ENCODE measurements around the gene LIPC. TPM values are rescaled to one million over a fixed set of nuclear protein-coding genes. Genes with fewer than 3 reads are reported as not detected.
A peak's percentile ranks its signal among the peaks of the same experiment; 100 is the strongest.

LIPC gene
- total RNA-seq, 1 donor from 2014 or later: 1.0 TPM

- DNase-seq: no peak
- peaks cover 8% of the 10 kb centered on the region for H3K9me3 ChIP-seq
- H3K4me1 ChIP-seq: no peaks in the 10 kb centered on the region
- no peak overlapping the region for H3K4me3 ChIP-seq
- no peak for ATAC-seq
- no peaks in the 10 kb centered on the region for H3K27me3 ChIP-seq (ENCODE audit: low read depth)
- TF ChIP-seq CTCF (IDR thresholded peaks at IDR 0.05): no peak
- intact Hi-C loops (cut with DNase I): no loop called here
- H3K27ac ChIP-seq: no peak overlapping the region
- no peaks in the 10 kb centered on the region for H3K36me3 ChIP-seq
These were observed 54.3 kb downstream of the LIPC start for GRCh38 chr15:58486062-58486461.

- H3K27ac ChIP-seq: no peak overlapping the region
These were observed 54.8 kb downstream of the LIPC start for GRCh38 chr15:58486564-58486963.

GRCh38 chr15:58487041-58487723 lies 55.4 kb downstream of the LIPC start:
- intact Hi-C loops (cut with DNase I): no loop called here
- DNase-seq (no peak), ATAC-seq (no peak)
- TF ChIP-seq CTCF (IDR thresholded peaks at IDR 0.05): no peak
- no peak overlapping the region for H3K27ac ChIP-seq
- H3K4me1 ChIP-seq: no peaks in the 10 kb centered on the region
- peaks cover 8% of the 10 kb centered on the region for H3K9me3 ChIP-seq
- H3K27me3 ChIP-seq (ENCODE audit: low read depth): no peaks in the 10 kb centered on the region
- H3K36me3 ChIP-seq: no peaks in the 10 kb centered on the region
- no peak overlapping the region for H3K4me3 ChIP-seq

More at GRCh38 chr15:58486564-58486963, 54.8 kb downstream of the LIPC start:
- H3K27me3 ChIP-seq (ENCODE audit: low read depth): no peaks in the 10 kb centered on the region
- H3K9me3 ChIP-seq: peaks cover 8% of the 10 kb centered on the region
- no peak for TF ChIP-seq CTCF (IDR thresholded peaks at IDR 0.05)
- H3K4me1 ChIP-seq: no peaks in the 10 kb centered on the region
- intact Hi-C loops (cut with DNase I): no loop called here
- H3K4me3 ChIP-seq: no peak overlapping the region
- H3K36me3 ChIP-seq: no peaks in the 10 kb centered on the region
- ATAC-seq: no peak
- no peak for DNase-seq

DNA sequence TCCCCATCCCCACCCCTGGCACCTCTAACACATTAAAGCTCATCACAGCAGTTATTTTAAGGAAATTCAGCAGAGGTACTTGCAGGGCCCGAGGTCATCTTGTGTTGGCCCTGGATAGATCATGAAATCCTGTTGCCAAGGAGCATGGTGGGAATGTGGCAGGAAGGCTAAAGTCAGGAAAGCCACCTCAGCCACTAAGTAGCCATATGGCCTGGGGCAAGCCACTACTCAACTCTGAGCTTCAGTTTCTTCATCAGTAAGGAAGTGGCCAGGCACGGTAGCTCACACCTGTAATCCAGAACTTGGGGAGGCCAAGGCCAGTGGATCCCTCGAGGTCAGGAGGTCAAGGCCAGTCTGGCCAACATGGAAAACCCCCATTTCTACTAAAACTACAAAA lies 55.9 kb downstream of the LIPC start:
- TF ChIP-seq CTCF (IDR thresholded peaks at IDR 0.05): no peak
- Histone ChIP-seq H3K36me3 (no peaks in the 10 kb centered on the region), H3K27me3 (ENCODE audit: low read depth) (no peaks in the 10 kb centered on the region), H3K4me1 (no peaks in the 10 kb centered on the region), H3K9me3 (peaks cover 8% of the 10 kb centered on the region), H3K4me3 (no peak overlapping the region), H3K27ac (no peak overlapping the region)
- DNase-seq: no peak
- intact Hi-C loops (cut with DNase I): no loop called here
- no peak for ATAC-seq

GRCh38 chr15:58489289-58490085 lies 57.7 kb downstream of the LIPC start:
- no peak overlapping the region for H3K4me3 ChIP-seq
- no peaks in the 10 kb centered on the region for H3K27me3 ChIP-seq (ENCODE audit: low read depth)
- no peak overlapping the region for H3K27ac ChIP-seq
- no peaks in the 10 kb centered on the region for H3K36me3 ChIP-seq
- no peaks in the 10 kb centered on the region for H3K4me1 ChIP-seq
- ATAC-seq (peak in 1 of 2 donors; percentile 43), DNase-seq (no peak)
- intact Hi-C loops (cut with DNase I): no loop called here
- H3K9me3 ChIP-seq: peaks cover 8% of the 10 kb centered on the region
- TF ChIP-seq CTCF (IDR thresholded peaks at IDR 0.05): no peak
